Fibroblast of skin of right biceps (primary cell): Measurements from ENCODE around the gene TTLL9.
"Not testable (repeated sequence)": the region's sequence is repeated elsewhere in the genome, so short reads cannot be mapped to it uniquely, and the experiment has no call there.

Experiments
- DNase-seq: peaks from one replicate; pipeline ENCODE4 v3.0.0-alpha.2; 2013

Gene TTLL9

DNA sequence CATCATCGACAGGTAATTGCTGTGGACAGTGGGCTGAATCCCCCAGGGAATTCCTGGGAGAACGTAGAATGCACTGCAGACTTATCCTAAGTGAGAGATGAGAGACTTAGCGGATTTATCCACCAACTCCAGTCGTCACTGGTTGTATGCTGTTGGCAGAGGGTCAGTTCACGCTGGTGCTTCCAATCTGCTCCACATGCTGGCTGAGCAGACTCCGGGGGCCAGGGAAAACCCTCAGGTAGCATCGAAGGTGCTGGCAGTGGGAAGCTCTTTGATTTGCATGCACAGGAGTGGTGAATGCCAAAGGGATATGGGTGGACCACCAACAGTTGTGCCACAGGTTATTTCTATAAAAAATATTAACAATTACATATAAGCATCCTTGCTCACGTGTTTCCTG, 20.2 kb downstream of the TTLL9 start:
- DNase-seq, result no peak

DNA sequence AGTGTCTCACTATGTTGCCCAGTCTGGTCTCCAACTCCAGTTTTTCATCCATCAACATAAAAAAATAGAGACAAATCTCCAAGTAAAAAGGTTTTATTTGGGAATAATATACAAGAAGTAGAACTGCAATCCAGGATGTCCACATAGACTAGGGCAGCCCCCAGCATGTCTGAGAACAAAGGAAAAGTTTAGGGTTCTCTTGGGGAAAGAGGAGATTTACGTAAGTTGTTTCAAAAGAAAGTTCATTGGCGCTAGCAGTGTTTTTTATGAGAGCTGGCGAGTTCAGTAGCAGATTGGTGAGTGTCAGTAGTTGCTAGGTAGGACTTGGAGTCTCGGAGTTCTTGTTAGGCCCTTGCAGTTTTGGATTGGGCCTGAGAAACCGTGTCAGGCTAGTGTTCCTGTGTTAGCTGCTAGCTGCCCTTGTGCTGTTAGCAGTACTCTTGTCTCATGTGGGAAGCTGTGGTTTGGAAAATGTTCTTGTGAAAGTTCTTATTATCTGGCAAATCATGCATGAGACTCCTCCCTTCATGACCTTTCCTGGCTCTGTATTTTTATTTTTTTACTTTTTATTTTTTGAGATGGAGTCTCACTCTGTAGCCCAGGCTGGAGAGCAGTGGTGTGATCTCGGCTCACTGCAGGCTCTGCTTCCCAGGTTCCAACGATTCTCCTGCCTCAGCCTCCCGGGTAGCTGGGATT, 24.7 kb downstream of the TTLL9 start:
- no peak for DNase-seq

DNA sequence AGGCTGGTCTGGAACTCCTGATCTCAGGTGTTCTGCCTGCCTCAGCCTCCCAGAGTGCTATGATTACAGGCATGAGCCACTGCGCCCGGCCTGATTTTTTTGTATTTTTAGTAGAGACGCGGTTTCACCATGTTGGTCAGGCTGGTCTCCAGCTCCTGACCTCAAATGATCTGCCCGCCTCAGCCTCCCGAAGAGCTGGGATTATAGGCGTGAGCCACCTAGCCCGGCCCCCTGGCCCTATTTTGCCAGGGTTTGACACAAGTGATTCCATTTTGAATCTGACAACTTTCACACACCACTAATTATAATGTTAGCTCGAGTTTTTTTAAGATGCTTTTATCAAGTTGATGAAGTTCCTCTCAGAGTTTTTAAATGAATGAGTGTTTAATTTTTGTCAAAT, 25.6 kb downstream of the TTLL9 start:
- no peak for DNase-seq

DNA sequence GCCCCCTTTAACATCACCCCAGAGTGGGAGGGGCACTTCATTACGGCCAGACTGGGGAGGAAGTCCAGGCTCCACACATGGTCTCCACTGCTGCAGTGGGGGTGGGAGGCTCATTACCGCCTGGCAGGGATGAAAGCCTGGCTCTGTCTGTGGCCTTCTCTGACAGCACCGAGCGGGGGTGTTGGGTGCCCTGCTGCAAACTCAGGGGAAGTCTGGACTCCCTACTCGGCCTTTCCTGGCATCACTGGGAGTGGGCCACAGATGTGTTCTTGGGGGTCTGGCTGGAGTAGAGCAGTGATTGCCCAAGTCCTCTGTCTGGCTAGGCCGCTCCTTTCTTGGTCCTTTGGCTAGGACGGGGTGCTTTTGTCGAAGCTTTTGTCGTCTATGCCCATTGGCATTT, 27.1 kb downstream of the TTLL9 start:
- DNase-seq, result no peak

DNA sequence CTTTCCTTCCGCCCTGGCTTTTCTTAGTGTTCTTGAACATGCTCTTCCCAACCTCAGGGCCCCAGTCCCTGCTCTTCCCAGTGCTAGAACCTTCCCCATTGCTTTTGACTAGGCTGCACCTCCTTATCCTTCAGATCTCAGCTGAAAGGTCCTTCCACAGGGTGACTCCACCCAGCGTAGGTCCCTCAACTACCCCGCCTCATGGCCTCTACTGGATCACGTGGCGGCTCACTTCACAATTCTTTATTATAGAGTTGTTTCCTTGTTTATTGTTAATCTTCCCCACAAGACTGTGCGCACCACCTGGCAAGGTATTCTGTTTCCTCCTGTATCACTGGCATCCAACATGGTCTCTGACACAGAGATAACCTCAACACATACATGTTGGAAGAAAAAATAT, 31.2 kb downstream of the TTLL9 start:
- no peak for DNase-seq

DNA sequence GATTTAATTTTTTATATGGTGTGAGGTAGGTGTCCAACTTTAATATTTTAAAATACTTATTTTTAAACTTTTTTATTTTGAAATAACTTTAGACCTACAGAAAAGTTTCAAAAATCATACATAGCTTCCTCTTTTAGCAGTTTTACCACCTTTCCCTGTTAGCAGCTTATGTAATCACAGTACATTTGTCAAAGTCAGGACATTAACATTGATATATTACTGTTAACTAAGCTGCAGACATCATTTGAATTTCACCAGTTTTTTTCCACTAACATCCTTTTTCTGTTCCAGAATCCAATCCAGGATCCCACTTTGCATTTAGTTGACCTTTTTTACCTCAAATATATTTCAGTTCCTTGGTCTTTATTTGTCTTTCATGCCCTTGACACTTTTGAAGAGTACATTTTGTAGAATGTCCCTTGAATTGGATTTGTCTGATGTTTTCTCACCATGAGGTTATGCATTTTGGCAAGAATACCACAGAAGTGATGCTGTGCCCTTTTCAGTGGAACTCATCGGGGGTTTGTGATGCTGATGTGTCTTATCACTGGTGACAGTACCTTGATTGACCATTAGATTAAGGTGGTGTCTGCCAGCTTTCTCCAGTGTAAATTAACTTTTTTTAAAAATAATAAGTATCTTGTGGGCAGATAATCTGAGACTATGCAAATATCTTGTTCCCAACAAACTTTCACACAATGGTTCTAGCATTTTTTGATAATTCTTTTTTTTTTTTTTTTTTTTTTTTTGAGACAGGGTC, 33.4 kb downstream of the TTLL9 start:
- DNase-seq, result no peak

DNA sequence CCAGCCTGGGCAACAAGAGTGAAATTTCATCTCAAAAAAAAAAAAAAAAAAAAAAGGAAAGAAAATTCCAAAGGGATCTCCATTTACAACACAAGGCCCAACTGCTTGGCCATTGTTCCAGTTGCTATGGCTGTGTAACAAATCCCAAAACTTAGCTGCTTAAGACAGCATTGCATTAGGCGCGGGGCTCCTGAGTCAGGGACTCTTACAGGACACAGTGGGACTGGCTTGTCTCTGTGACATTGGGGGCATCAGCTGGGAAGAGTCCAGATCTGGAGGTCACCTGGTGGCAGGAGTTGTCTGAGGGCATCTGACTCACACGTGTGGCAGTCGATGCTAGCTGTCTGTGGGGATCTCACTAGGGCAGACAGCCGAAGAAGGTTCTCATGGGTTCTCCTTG, 35.6 kb downstream of the TTLL9 start:
- DNase-seq, result no peak

DNA sequence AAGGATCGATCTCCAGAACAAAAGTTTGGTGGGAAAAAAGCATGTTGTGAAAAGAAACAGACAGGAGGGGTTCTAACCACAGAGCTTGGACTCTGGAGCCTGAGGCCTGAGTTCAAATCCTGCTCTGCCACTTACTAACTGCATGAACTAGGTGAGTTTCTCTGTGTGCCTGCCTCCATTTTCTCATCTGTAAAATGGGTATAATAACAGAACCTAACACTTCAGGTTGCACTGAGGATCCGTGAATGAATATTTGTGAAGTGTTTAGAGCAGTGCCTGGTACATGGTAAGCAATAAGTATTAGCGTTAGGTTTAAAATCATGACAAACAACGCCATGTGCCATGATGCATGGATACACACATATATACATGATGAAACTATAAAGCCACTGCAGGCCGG, 36.6 kb downstream of the TTLL9 start:
- DNase-seq, result no peak

DNA sequence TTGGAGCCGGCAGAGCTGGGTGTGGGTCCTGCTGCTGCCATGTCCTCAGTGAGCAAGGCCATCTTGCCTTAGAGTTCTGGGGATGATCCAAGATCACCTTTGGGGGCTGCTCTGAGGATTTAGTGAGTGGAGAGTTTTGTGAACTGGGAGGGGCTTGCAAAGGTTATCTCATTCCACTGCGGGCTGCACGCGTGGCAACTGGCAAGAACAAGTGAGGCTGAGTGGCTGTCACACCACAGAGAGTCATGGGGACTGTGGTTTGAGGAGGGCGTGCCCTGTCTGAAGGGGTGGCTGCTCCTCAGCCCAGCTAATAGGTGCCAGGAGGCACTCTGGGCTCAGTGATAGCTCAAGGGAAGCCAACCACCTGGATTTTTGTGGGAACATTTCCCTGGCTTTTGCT, 37.6 kb downstream of the TTLL9 start:
- no peak for DNase-seq

DNA sequence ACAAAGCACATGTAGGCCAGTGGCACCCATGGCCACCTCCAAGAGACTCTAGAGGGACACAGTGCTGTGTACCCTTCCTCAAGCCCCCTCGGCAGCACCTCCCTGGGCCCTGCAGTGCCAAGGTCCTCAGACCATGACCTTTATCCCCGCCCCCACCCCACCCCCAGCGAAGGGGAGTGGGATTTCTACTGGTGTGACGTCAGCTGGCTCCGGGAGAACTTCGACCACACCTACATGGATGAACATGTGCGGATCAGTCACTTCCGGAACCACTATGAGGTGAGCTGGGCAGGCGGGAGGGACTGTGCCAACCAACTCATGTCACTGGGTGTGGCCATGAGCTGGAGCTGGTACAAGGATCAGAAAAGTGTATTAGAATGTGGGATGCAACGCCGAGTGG, 38.0 kb downstream of the TTLL9 start:
- DNase-seq, result no peak

DNA sequence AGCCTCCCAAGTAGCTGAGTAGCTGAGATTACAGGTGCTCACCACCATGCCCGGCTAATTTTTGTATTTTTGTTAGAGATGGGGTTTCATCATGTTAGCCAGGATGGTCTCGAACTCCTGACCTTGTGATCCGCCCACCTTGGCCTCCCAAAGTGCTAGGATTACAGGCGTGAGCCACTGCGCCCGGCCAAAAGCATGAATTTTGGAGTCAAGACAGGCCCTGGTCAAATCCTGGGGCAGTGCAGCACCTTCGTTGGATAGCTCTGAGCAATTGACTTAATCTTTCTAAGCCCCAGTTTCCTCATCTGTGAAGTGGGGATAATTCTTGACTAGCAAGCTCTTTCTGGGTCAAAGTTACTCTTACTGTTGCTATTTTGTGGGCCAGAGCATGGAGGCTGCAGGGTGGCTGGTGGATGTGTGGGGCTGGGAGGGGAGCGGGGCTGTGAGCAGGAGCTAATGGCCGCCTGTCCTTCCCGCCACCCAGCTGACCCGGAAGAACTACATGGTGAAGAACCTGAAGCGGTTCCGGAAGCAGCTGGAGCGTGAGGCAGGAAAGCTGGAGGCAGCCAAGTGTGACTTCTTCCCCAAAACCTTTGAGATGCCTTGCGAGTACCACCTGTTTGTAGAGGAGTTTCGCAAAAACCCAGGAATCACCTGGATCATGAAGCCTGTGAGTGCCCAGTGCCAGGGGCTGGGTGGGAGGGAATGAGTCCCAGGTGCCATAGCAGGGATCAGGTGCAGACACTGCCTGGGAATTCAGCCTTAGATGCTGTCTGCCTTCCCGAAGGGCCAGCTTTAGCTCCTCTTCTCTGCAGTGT, 39.0 kb downstream of the TTLL9 start:
- no peak for DNase-seq

DNA sequence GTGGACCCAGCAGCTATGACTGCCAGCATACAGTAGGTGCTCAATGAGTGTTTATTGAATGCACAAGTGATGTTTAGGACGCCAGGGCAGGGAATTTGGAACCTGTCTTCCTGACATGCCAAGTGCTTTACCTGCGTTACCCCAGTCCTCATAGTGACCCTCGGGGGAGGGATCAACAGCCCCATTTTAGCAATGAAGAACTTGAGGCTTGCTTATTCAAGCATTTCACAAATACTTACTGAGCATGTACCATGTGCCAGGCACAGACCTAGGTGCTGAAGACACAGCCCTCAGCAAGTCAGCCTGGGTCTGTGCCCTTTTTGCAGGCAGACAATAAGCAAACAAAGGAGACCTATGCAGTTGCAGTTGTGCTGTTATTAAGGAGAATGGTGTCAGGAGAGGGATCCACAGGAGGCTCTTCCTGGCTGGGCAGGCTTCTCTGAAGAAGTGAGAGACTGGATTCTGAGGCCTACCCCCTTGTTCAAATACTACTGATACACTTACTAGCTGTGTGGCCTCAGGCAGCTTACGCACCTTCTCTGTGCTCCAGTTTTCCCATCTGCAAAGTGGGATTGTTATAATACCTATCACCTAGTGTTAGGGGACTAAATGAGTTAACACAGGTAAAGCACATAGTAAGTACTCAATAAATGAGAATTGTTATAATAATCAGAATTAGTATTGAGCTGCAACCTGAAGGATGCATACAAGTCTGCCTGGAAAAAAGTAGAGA, 39.8 kb downstream of the TTLL9 start:
- DNase-seq, result no peak

DNA sequence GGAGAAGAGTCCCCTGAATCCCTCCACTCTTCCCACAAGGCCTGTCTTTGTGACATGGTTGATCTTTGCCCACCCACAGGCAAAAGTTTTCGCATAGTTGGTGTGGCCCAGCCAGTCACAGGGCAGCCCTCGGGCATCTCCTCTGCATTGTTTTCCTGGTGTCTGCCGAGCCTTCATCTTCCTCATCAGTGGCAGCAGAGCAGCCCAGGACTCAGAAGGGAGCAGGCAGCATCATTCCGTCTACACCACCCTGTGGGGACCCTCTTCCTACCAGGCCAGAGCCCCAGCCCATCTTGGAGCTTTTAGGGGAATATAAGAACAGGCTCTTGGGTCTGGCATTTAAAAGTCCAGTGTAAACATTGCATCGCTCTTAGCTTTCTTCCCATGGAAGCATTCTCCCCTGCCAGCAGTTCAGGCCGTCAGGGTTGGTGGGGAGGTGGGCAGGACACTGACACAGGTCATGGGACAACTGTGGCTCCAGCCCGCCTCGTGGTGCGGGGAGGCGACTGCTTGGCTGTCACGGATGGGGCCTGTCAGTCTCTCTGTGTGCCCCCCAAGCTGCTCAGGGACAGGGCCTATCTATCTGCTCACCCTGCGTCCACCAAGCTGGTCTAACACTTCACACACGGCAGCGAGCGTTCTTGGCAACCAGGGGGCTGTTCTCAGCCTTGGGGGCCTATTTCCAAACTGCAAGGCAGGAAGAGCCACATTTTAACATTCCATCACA, 43.2 kb downstream of the TTLL9 start:
- DNase-seq, result no peak

DNA sequence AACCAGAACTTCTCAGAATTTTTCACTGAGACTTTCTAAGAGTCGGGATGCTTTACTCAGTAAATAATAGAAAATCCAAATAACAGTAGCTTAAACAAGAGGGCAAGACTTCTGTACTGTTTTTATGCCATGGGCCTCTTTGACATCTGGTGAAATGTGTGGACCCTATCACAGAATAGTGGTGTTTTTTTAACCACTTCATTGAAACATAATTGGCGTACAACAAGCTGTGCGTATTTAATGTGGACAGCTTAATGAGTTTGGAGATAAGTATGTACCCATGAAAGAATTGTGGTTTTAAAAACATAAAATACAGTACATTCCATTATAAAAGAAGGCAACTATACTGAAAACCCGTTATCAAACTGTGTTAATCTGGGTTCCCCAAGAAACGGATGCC, 43.7 kb downstream of the TTLL9 start:
- DNase-seq, result no peak

DNA sequence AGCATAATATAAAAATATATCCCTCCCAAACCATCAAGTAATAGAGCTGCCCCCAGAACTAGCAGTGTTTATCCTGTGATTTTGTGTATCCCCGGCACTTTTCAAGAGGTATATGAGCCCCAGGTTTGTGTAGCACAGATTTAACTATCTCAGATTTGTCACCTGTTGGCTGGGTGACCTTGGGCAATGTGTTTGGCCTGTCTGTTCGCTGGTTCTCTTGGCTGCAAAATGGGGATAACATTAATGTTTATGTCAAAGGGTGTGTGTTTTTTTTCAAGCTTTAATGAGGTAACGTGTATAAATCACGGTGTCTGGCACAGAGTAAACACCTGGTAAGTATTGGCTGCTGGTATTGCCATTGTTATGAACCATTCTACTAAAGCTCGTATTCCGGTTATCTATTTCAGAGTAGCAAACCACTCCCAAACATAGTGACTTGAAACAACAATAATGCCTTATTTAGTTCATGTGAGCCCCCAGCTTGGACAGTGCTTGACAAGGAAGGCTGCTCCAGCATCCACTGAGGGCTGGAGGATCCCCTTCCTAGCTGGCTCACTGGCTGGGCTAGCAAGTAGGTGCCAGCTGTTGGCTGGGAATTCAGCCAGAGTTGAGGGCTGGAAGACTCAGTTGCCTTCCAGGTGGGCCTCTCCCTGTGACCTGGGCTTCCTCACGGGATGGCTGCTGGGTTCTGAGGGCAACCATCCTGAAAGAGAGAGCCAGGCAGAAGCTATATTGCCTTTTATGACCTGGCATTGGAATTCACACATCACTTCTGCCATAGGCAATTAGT, 45.3 kb downstream of the TTLL9 start:
- no peak for DNase-seq

DNA sequence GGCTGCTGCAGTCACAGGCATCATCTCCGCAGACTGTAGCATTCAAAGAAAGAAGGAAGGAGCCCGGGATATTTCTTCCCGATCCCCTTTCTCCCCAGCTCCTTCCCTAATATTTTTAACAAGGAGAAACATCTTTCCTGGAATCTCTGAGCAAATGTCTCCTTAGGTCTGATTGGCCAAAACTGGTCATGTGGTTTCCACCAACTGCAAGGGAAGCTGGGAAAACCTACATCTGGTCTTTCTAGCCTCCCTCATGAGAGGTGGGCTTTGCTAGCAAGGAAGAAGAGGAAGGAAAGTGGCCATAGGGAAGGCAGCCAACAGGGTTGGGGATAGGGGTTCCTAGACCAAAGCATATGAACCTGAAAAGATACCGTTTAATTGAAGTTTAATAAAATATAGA, 46.3 kb downstream of the TTLL9 start:
- DNase-seq, result no peak

DNA sequence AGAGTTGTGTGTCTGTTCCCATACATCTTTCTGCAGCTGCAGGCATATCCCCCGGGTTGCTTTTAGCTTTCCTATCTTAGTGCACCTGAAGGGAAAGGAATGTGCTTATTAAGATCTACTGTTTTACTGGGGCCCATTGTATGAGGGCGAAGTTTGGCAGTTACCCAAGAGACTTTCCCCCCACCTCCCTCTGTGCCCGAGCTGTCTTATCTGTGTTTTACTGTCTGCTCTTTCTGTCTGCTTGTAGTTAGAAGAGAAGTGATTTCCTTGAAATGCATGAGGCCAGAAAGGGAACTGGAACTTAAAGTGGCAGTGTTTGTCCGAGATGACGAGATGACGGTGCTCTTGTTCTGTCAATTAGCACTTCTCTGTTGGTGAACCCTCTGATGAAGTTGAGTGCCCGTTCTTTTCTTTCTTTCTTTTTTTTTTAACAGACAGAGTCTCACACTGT, 47.6 kb downstream of the TTLL9 start:
- DNase-seq, result not testable (repeated sequence)

DNA sequence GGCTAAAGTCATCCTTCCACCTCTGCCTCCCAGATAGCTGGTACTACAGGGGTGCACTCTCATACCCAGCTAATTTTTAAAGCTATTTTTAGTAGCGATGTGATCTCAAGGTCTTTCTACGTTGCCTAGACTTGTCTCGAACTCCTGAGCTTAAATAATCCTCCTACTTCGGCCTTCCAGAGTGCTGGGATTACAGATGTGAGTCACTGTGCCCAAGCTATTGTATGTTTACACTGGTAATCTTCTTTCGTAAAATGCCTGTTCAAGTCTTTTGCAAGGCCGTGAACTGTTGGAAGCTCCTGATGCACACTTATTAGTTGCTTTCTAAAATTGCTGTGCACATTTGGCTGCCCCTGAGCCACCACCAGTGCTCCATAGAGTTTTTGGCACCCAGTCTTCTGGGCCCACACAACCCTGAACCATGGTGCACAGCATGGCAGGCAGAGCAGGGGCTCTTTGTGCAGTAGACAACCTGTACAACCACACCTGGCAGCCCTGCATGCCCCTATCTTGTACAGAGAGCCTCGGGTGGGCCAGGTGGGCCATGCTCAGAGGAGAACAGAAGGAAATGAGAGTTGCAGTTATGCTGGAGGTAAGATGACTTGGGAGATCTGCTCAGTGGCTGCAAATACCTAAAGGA, 48.2 kb downstream of the TTLL9 start:
- no peak for DNase-seq

DNA sequence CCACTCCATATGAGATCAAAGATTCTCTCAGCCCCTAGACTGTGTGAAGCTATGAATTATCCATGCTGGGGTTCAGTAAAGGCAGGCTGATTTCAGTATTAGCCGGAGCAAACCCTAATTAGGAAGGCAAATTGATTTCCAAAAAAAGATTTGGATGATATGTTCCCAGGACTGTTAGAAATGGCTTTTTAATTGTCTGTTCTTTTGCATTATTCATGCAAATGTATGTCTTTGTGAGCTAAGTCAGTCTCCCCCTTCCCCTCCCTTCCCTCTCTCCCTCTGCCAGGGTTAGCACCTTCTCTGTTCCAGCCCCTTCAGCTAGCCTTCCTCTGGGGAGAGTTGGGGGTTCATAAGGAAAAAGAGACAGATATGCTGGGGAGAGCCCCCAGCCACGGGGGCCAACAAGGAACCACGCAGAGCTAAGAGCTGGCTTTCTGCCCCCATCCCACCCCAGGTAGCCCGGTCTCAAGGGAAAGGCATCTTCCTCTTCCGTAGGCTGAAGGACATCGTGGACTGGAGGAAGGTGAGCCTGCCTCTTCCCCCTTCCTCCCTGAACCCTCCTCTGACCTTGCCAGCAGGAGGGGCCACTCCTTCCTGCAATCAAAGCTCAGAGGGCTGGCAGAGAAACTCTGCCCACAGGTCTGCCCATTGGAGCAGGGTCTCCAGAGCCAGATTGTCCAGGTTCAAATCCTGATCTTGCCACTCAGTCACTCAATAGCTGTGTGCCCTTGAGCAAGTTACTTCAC, 49.1 kb downstream of the TTLL9 start:
- DNase-seq, result no peak

DNA sequence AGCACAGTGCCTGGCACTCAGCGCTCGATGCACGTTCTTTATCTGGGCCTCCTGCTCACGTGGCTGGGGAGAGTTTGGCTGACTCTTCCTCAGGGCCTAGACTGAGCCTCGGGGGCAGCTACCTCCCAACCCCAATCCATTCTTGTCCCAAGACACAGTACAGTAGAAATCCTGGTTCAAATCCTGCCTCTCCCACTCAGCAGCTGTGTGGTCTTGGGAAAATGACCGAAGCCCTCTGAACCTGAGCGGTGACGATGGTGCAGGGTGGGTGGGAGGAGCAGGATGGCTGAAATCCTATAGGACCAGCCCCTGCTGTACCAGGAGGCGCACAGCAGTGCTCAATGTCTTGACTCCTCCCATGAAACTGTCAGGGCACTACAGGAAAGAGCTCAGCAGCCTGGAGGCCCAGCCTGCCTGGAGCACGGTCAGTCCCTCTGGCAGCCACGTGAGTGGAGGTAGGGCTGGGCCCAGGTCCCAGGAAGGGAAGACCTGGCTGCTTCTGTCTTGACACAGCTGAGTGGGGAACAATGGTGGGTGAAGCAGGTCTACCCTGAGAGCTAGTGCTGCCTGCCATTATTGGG, 49.9 kb downstream of the TTLL9 start:
- DNase-seq, result no peak
